HuH-7.5 (cell line): ENCODE measurements around the gene JAKMIP3.

ENCODE experiments used
- DNase-seq: peaks from one replicate; pipeline ENCODE4 v3.0.0; 2011; ENCODE audit warnings: low spot score

Gene JAKMIP3

DNA sequence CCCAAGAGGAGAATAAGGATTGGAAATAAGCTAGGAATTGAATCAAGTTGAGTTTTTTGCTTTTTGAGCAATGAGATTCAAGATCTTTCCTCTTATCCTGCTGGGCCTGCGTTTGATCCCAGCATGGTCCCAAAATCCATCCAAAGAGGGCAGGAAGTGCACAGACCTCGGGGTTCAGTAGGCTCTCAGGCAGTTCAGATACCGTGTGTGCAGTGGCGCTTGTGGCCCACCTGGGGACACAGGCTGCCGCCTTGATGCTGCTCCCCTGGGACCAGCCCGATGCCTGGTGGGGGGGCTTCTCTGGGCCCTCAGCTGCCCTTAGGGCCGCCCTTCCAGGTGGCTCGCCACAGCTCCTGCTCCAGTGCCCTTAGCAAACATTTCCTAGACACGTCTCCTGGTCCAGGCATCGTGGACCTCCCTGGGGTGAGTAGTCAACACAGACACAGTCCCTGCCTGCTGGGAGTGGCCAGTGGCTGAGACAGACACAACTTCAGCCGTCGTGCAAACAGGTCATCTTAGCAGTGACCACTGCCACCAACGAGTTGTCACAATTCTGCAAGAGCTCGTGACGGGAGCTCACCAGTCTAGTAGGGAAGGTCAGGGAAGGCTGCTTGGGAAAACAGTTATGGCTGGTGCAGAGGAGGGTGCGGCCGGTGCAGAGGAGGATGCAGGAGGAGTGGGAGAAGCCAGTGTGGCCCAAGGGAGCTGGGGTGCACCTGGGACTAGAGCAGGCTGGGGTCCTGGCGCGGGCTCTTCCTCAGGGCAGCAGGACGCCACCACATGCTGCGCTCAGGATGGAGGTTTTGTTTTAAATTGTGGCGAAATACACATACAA is 21.7 kb upstream of the JAKMIP3 start:
- DNase-seq: no peak

DNA sequence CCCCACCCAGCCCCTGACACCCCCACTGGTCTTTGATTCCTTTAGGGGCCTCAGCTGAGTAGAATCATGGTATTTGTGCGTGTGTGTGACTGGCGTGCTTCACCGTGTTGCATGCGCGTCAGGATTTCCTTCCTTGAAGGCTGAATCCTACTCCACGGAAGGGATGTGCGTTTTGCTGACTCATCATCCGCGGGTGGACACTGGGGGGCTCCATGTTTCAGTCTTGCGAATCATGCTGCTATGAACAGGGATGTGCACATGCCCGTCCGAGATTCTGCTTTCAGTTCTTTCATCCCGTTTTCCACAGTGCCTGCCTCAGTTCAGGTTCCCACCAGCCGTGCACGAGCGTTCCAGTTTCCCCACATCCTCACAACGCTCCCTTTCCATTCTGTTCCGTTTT is 20.9 kb upstream of the JAKMIP3 start:
- DNase-seq: no peak

GRCh38 chr10:132045324-132045723 is 20.4 kb upstream of the JAKMIP3 start:
- no peak for DNase-seq

GRCh38 chr10:132047575-132048293 is 18.0 kb upstream of the JAKMIP3 start:
- DNase-seq: no peak

GRCh38 chr10:132048294-132048667 is 17.5 kb upstream of the JAKMIP3 start:
- DNase-seq: no peak

DNA sequence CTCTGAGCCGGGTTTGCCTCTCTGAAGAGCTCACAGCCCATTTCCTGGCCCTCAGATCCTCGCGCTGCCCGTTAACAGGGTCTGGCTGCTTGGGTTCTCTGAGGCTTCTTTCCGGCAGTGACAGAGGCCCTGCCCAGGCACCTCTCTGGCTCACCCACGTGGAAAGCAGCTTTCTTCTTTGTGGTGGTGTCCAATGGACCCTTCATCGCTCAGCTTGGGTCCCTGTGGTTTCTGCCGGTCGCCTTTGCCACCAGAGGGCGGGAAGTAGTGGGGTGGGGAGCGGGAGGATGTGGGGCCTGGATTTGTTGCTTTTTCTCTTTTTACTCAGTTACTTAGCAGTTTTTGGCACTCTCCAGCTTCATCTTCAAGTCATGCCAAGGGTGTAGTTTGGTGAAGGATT is 15.6 kb upstream of the JAKMIP3 start:
- no peak for DNase-seq

- DNase-seq: no peak
These were observed 13.6 kb upstream of the JAKMIP3 start for GRCh38 chr10:132052124-132052523.

DNA sequence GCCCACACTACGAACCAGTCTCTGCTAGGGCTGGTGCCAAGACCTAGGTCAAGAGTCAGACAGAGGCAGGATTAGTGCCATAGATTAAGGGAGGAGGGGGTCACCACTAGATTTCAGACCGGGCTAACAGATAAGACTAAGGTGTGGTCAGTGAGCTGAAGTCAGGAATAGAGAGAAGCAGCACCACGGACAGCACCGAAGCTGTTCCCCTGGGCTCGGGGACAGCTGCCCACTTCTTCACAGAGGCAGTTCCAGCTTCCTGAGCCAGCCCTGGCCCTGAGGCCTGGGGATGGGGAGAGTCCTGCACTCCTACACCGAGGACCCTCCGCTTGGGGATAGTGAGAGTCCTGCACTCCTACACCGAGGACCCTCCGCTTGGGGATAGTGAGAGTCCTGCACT is 11.2 kb upstream of the JAKMIP3 start:
- no peak for DNase-seq

DNA sequence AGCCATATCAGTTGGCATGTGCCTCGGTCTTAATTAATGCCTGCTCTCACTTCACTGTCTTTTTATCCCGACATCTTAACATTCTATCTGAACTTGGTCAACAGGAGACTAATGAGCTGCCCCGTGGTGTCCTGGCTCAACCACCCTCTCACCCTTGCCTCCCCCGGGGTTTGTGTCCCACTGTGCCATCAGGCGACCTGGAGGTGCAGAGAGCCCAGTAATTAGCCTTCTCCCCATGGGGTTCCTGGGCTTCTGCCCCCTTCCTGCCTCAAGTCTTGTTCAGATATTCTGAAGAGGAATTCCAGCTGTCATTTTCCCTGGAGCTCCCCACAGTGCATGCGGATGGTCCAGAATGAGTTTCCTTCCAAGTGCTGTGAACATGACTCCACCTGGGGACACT is 10.1 kb upstream of the JAKMIP3 start:
- no peak for DNase-seq

- no peak for DNase-seq
These were observed 9.1 kb upstream of the JAKMIP3 start for GRCh38 chr10:132056663-132057062.

GRCh38 chr10:132057191-132057681 is 8.5 kb upstream of the JAKMIP3 start:
- no peak for DNase-seq

GRCh38 chr10:132058111-132058745 is 7.5 kb upstream of the JAKMIP3 start:
- DNase-seq: no peak

DNA sequence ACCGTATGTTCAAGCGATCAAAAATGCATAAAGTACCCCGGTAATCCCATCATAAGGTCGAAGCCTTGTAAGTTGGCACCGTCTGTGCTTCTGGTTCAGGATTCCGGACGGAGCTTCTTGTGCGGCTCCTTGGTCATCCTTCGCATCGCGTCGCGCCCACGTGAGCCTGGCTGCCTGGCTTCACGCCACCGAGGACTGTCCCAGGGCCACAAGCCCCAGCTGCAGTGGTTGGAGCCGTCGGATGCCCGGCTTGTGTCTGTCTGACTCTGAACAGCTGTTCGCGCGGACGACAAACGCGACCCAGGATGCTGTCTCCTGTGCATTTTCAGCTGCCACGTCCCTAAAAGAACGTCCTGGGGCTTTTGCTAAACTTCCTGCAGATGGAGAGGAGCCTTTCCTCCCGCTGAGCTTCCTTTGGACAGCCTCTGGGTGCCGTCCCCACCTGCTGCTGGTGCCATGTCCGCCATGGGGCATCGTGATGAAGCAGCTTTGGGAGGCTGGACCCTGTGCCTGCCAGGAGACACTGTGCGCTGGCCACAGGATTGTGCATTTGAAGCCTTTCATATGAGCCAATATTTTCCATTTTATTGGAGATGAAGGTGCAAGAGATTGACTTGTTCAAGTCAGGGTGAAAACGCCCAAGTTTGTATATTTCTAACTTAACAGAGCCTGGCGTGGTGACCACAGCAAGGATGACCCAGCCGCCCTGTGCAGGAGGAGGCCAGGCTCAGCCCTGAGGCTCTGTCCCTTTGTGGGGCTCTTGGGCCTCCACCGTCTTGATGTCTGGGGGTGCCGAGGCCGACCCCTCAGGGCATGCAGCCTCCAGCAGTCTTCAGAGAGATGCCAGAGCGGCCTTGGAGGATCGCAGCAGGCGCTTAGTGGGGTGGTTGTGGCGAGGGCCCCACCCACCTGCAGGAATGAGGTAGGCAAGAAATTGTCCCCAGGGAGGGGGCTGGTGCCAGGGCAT is 6.7 kb upstream of the JAKMIP3 start:
- no peak for DNase-seq

DNA sequence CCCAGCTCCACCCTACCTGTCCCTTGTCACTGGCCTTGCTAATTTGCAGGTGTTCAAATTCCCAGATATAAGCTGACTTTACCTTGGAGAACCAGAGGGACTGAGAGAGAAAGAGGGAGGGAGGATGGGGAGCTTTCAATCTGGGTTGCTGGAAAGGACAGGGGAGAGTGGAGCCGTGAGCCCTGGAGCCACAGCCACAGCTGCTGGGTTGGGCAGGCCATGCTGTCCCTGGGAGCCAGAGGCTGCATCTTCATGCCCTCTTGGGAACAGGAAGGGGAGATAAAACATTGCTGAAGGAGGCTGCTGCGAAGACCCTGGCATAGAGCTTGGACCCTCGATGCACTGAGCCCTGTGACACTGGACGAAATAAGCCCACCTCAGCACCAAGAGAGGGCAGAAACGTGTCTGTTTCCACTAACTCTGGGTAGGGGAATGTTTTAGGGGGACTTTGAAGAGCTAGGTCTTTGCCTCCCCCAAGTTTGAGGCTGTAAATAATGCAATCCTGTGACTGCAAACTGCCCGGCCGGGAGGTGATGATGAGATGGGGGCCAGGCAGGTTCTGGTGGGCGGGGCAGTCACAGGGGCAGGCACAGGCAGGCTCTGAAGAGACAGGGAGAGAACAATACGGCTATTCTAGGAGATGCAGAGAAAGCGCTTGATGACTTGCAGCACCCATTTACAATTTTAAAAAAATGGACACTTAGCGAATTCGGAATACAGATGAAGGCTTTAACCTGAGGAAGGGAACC is 5.8 kb upstream of the JAKMIP3 start:
- DNase-seq: no peak

DNA sequence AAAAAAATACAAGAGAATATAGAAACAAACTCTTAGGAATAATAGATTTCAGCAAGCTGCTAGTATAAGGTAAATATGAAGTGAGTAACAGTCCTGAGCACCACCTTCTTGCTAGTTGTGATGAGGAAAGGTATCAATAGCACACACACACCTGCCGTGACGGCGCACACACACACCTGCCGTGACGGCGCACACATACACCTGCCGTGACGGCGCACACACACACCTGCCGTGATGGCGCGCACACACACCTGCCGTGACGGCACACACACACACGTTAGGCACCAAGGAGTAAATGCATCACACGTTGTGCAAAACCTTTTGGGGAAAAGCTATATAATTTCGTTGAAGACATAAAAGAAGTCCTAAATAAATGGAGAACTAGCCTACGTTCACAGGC is 4.7 kb upstream of the JAKMIP3 start:
- DNase-seq: no peak

- DNase-seq: no peak
These were observed 4.3 kb upstream of the JAKMIP3 start for GRCh38 chr10:132061465-132061864.

DNA sequence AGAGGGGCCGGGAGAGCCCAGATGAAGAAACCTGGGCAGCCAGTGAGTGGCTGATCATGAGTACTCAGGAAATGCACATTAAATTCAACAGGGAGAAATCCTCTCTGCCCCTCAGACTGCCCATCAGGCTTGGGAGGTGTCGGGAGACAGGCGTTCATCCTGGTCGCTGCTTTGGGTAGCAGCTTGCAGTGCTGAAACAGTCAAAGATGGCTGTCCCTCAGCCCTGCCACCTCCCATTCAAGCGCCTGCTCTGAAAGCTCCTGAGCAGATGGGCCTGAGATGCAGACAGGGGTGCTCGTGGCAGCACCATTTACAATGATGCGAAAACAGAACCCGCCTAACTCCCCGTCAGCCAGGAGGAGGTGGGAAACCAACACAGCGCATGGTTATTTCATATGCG is 3.6 kb upstream of the JAKMIP3 start:
- DNase-seq: no peak

- DNase-seq: no peak
These were observed 2.9 kb upstream of the JAKMIP3 start for GRCh38 chr10:132062641-132063390.

DNA sequence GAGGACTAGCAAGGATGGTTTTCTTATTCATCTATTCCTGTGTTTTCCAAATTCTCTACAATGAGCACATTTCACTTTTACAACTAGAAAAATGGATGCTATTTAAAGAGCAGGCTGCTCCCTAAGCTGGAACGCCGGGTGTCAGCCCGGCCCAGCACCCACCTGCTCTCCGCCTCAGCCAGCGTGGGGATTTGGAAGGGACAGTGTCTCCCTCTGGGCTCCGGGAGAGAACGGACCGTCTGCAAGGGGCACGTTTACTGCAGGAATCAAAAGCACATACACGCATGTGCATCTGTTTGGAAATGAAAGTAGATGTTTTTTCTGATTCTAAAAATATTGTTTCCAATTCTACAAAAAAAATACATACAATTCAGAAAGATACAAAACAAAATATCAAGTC is 2.3 kb upstream of the JAKMIP3 start:
- no peak for DNase-seq

DNA sequence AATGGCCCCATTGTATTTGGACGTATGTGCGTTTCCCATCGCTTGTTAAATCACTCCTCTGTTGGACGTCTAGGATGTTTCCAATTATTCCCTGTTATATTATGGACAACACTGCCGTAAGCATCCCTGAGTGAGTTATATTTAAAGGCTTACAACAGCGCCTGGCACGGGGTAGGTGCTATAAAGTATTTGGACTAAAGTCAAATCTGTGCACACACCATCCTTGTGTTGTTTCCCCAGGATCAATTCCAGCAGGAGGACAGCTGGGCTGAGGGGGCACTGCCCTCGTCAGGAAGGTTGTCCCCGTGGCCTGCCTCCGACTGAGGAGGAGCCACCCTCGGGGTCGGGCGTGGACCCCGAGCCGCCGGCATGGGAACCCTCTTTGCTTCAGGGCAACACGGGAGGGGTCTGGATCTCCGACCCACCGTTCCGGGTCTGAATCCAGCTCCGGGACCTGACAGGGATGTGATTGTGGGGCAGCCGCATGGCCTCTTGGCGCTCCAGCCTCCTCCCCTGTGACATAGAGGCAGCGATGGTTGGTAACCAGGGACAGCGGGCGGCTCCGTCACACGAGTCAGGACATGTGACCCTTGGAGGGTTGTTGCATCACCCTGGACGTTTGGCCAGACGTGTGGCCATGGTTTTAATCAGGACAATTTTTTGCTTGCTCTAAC is 1.5 kb upstream of the JAKMIP3 start:
- DNase-seq: no peak
